IPS-NIHi7 (cell line): ENCODE data around the gene ADAMTSL1.

Source experiments
- DNase-seq: peaks from one replicate; pipeline ENCODE4 v3.0.0; 2012; ENCODE audit warnings: mixed read lengths; ENCODE audit errors: extremely low spot score

ADAMTSL1 gene

GRCh38 chr9:18771763-18772162 is 297.8 kb downstream of the ADAMTSL1 start:
- DNase-seq: no peak

GRCh38 chr9:18775241-18775640 is 301.3 kb downstream of the ADAMTSL1 start:
- no peak for DNase-seq

GRCh38 chr9:18775930-18776329 is 302.0 kb downstream of the ADAMTSL1 start:
- DNase-seq: no peak

GRCh38 chr9:18776836-18777820 is 303.2 kb downstream of the ADAMTSL1 start:
- no peak for DNase-seq

GRCh38 chr9:18778147-18778546 is 304.2 kb downstream of the ADAMTSL1 start:
- DNase-seq: no peak

- no peak for DNase-seq
Observed at GRCh38 chr9:18778846-18779245, 304.9 kb downstream of the ADAMTSL1 start.

GRCh38 chr9:18783909-18784308 is 310.0 kb downstream of the ADAMTSL1 start:
- no peak for DNase-seq

- DNase-seq: no peak
Observed at GRCh38 chr9:18785604-18786003, 311.7 kb downstream of the ADAMTSL1 start.

- DNase-seq: no peak
Observed at GRCh38 chr9:18786196-18786595, 312.2 kb downstream of the ADAMTSL1 start.

- DNase-seq: no peak
Observed at GRCh38 chr9:18786911-18787650, 313.1 kb downstream of the ADAMTSL1 start.

- DNase-seq: no peak
Observed at GRCh38 chr9:18788256-18788655, 314.3 kb downstream of the ADAMTSL1 start.

GRCh38 chr9:18791074-18791473 is 317.1 kb downstream of the ADAMTSL1 start:
- DNase-seq: peak; percentile 79

- DNase-seq: no peak
Observed at GRCh38 chr9:18793122-18793521, 319.2 kb downstream of the ADAMTSL1 start.

- DNase-seq: no peak
Observed at GRCh38 chr9:18795947-18796671, 322.2 kb downstream of the ADAMTSL1 start.

- DNase-seq: no peak
Observed at GRCh38 chr9:18796696-18797270, 322.8 kb downstream of the ADAMTSL1 start.

GRCh38 chr9:18798106-18798505 is 324.2 kb downstream of the ADAMTSL1 start:
- DNase-seq: no peak

- DNase-seq: no peak
Observed at GRCh38 chr9:18798508-18799290, 324.7 kb downstream of the ADAMTSL1 start.

- DNase-seq: no peak
Observed at GRCh38 chr9:18799428-18799827, 325.5 kb downstream of the ADAMTSL1 start.

GRCh38 chr9:18800579-18800978 is 326.6 kb downstream of the ADAMTSL1 start:
- no peak for DNase-seq

GRCh38 chr9:18805386-18805785 is 331.4 kb downstream of the ADAMTSL1 start:
- DNase-seq: no peak
